Measurements from ENCODE around the gene DAB2.

DAB2 gene

DNA sequence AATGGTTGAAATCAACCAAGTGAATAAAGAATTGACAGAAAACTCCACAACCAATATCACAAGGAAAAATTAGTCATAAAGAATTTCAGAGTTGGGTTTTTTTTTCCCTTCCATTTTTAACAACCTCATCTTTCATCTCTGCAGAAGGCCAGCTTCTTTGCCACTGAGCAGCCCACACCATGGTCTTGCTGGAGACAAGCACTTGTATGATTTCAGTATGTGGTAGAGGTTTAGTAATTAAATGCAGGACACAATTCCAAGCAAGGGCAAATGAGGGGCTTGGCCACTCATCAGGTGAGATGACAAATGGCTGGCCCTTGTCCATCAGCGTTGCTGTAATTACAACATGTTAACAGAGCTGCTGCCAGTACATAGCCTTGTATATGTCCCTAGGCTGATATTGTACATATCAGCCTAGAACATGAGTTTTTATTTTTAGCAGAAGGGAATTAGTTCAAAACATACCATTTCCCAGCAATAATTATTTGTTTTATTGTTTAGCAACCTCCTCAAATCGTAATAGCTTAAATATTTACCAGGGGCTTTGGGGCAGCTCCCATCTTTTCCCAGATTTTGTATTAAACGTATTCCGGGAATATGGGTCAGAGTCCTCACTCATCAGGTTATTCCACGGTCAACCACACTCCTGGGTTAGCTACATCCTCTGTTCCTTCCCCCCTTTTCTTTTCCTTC, 55.5 kb downstream of the DAB2 start:
- H3K4me1 ChIP-seq (ENCODE audit: control insufficient read depth, insufficient read depth, low read length) = no peaks in the 10 kb centered on the region
- WGBS, 2 experiments = 95 to 97% methylated on average over 5 of the region's 5 CpGs
- H3K36me3 ChIP-seq (ENCODE audit: control insufficient read depth, insufficient read depth, low read length) = no peaks in the 10 kb centered on the region
- H3K27me3 ChIP-seq (ENCODE audit: control insufficient read depth, insufficient read depth, low read length, poor library complexity, severe bottlenecking) = no peaks in the 10 kb centered on the region
- no peak overlapping the region for H3K4me3 ChIP-seq (ENCODE audit: insufficient read depth, low read depth, low read length)
- H3K27ac ChIP-seq (ENCODE audit: insufficient read depth, low read depth, low read length, poor library complexity, severe bottlenecking) = no peak overlapping the region
- no peaks in the 10 kb centered on the region for H3K9me3 ChIP-seq (ENCODE audit: control insufficient read depth, low read length)

- Histone ChIP-seq H3K9me3 (ENCODE audit: control insufficient read depth, low read length) (no peaks in the 10 kb centered on the region), H3K27ac (ENCODE audit: insufficient read depth, low read depth, low read length, poor library complexity, severe bottlenecking) (no peak overlapping the region), H3K27me3 (ENCODE audit: control insufficient read depth, insufficient read depth, low read length, poor library complexity, severe bottlenecking) (no peaks in the 10 kb centered on the region), H3K4me1 (ENCODE audit: control insufficient read depth, insufficient read depth, low read length) (no peaks in the 10 kb centered on the region), H3K4me3 (ENCODE audit: insufficient read depth, low read depth, low read length) (no peak overlapping the region), H3K36me3 (ENCODE audit: control insufficient read depth, insufficient read depth, low read length) (no peaks in the 10 kb centered on the region)
- WGBS, 2 experiments = 90 to 92% methylated on average over 3 to 4 of the region's 4 CpGs
Measured at GRCh38 chr5:39368116-39368515, 56.7 kb downstream of the DAB2 start.

GRCh38 chr5:39367711-39368110, 57.1 kb downstream of the DAB2 start:
- H3K4me3 ChIP-seq (ENCODE audit: insufficient read depth, low read depth, low read length) = no peak overlapping the region
- no peaks in the 10 kb centered on the region for H3K27me3 ChIP-seq (ENCODE audit: control insufficient read depth, insufficient read depth, low read length, poor library complexity, severe bottlenecking)
- 88 to 100% methylated on average over 1 to 2 of the region's 3 CpGs for WGBS, 2 experiments
- no peaks in the 10 kb centered on the region for H3K36me3 ChIP-seq (ENCODE audit: control insufficient read depth, insufficient read depth, low read length)
- H3K27ac ChIP-seq (ENCODE audit: insufficient read depth, low read depth, low read length, poor library complexity, severe bottlenecking) = no peak overlapping the region
- no peaks in the 10 kb centered on the region for H3K4me1 ChIP-seq (ENCODE audit: control insufficient read depth, insufficient read depth, low read length)
- H3K9me3 ChIP-seq (ENCODE audit: control insufficient read depth, low read length) = no peaks in the 10 kb centered on the region

- 76 to 77% methylated on average over 6 of the region's 6 CpGs for whole genome bisulfite sequencing, 2 experiments
- no peaks in the 10 kb centered on the region for H3K36me3 ChIP-seq (ENCODE audit: control insufficient read depth, insufficient read depth, low read length)
- no peaks in the 10 kb centered on the region for H3K4me1 ChIP-seq (ENCODE audit: control insufficient read depth, insufficient read depth, low read length)
Measured at GRCh38 chr5:39364367-39364766, 60.4 kb downstream of the DAB2 start, which contains the start of gene C9. C9 (minus strand) TSS chr5:39364495; CDS start chr5:39364464, 31 bp downstream.

GRCh38 chr5:39363217-39363616, 61.6 kb downstream of the DAB2 start:
- Histone ChIP-seq H3K27me3 (ENCODE audit: control insufficient read depth, insufficient read depth, low read length, poor library complexity, severe bottlenecking) (no peaks in the 10 kb centered on the region), H3K4me1 (ENCODE audit: control insufficient read depth, insufficient read depth, low read length) (no peaks in the 10 kb centered on the region), H3K9me3 (ENCODE audit: control insufficient read depth, low read length) (no peaks in the 10 kb centered on the region), H3K27ac (ENCODE audit: insufficient read depth, low read depth, low read length, poor library complexity, severe bottlenecking) (no peak overlapping the region), H3K4me3 (ENCODE audit: insufficient read depth, low read depth, low read length) (no peak overlapping the region), H3K36me3 (ENCODE audit: control insufficient read depth, insufficient read depth, low read length) (no peaks in the 10 kb centered on the region)
- WGBS, 2 experiments = 93 to 95% methylated on average over 4 of the region's 4 CpGs

More at GRCh38 chr5:39364367-39364766, 60.4 kb downstream of the DAB2 start, which contains the start of gene C9:
- no peak within 1 kb of the TSS for H3K4me3 ChIP-seq (ENCODE audit: insufficient read depth, low read depth, low read length)
- no peaks in the 10 kb centered on the region for H3K27me3 ChIP-seq (ENCODE audit: control insufficient read depth, insufficient read depth, low read length, poor library complexity, severe bottlenecking)
- H3K9me3 ChIP-seq (ENCODE audit: control insufficient read depth, low read length) = no peaks in the 10 kb centered on the region
- H3K27ac ChIP-seq (ENCODE audit: insufficient read depth, low read depth, low read length, poor library complexity, severe bottlenecking) = no peak within 1 kb of the TSS

DNA sequence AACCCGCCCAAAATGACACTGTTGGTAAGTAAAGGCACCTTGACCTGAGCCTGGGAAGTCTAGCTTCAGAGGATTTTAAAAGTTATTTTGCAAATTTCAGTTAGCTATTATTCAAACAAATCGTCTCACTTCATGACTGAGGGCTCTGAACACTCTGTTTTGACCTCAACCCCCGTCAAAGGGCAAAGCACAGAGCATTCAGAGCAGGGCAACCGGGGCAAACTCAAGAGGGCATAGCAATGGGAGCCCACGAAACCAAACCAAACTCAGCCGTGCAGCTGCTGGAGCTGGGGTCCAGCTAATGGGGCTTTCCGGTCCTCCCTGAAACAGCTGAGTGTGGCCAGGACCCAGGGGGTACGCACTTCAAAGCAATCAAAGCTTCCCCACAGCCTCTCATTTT, 62.1 kb downstream of the DAB2 start:
- WGBS, 2 experiments = 92% methylated on average over 7 to 8 of the region's 8 CpGs
- H3K9me3 ChIP-seq (ENCODE audit: control insufficient read depth, low read length) = no peaks in the 10 kb centered on the region
- no peaks in the 10 kb centered on the region for H3K4me1 ChIP-seq (ENCODE audit: control insufficient read depth, insufficient read depth, low read length)
- no peaks in the 10 kb centered on the region for H3K36me3 ChIP-seq (ENCODE audit: control insufficient read depth, insufficient read depth, low read length)
- H3K27ac ChIP-seq (ENCODE audit: insufficient read depth, low read depth, low read length, poor library complexity, severe bottlenecking) = no peak overlapping the region
- H3K4me3 ChIP-seq (ENCODE audit: insufficient read depth, low read depth, low read length) = no peak overlapping the region
- no peaks in the 10 kb centered on the region for H3K27me3 ChIP-seq (ENCODE audit: control insufficient read depth, insufficient read depth, low read length, poor library complexity, severe bottlenecking)

GRCh38 chr5:39361306-39361705, 63.5 kb downstream of the DAB2 start:
- 94 to 97% methylated on average over 3 of the region's 4 CpGs for WGBS, 2 experiments
- Histone ChIP-seq H3K4me3 (ENCODE audit: insufficient read depth, low read depth, low read length) (no peak overlapping the region), H3K36me3 (ENCODE audit: control insufficient read depth, insufficient read depth, low read length) (no peaks in the 10 kb centered on the region), H3K27ac (ENCODE audit: insufficient read depth, low read depth, low read length, poor library complexity, severe bottlenecking) (no peak overlapping the region), H3K4me1 (ENCODE audit: control insufficient read depth, insufficient read depth, low read length) (no peaks in the 10 kb centered on the region), H3K27me3 (ENCODE audit: control insufficient read depth, insufficient read depth, low read length, poor library complexity, severe bottlenecking) (no peaks in the 10 kb centered on the region), H3K9me3 (ENCODE audit: control insufficient read depth, low read length) (no peaks in the 10 kb centered on the region)

DNA sequence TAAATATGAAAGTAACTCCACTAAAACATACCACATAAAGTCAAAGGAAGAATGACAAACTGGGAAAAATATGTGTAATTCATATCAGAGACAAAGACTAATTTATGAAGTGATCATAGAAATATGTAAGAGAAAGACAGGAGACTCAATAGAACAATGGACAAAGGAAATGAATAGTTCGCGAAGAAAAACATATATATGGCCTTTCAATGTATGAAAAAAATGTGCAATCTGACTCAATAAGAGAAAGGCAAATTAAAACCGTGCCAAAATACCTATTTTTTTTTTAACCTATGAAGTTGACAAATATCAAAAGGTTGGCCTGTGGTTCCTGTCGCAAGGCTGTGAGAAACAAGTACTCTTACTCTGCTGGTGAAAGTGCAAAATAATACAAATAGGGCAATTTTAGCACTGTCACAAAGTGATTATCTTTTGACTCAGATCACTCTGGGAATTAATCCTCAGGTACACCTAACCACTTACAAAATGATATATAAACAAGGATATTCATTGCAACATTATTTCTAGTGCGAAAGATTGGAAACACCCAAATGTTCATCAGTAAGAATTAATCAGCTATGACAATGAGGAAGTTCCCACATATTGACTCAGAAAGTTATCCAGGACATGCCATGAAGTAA, 64.2 kb downstream of the DAB2 start:
- 92 to 94% methylated on average over 5 of the region's 5 CpGs for WGBS, 2 experiments
- Histone ChIP-seq H3K36me3 (ENCODE audit: control insufficient read depth, insufficient read depth, low read length) (no peaks in the 10 kb centered on the region), H3K27me3 (ENCODE audit: control insufficient read depth, insufficient read depth, low read length, poor library complexity, severe bottlenecking) (no peaks in the 10 kb centered on the region), H3K4me3 (ENCODE audit: insufficient read depth, low read depth, low read length) (no peak overlapping the region), H3K9me3 (ENCODE audit: control insufficient read depth, low read length) (no peaks in the 10 kb centered on the region), H3K4me1 (ENCODE audit: control insufficient read depth, insufficient read depth, low read length) (no peaks in the 10 kb centered on the region), H3K27ac (ENCODE audit: insufficient read depth, low read depth, low read length, poor library complexity, severe bottlenecking) (no peak overlapping the region)

GRCh38 chr5:39356263-39356662, 68.5 kb downstream of the DAB2 start:
- 92 to 100% methylated on average over 3 of the region's 3 CpGs for WGBS, 2 experiments

DNA sequence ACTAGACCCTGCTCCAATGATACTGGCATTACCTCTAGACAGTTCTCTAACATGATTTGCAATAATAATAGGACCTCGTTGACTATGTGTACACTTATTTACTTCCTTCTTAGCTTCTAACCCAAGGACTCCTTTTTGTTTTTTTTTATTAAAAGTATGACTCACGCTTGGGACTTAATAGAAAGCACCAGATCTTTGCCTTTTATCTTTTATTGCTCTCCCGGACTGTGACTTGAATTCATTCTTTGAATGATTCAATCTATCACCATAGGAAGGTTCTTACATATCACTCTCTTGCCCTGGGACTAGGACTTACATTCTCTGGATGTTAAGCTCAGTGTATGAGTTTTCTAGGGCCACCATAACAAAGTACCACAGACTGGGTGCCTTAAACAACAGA, 69.5 kb downstream of the DAB2 start:
- 60 to 63% methylated on average over 3 of the region's 3 CpGs for WGBS, 2 experiments
- no peak overlapping the region for H3K27ac ChIP-seq (ENCODE audit: insufficient read depth, low read depth, low read length, poor library complexity, severe bottlenecking)
- no peaks in the 10 kb centered on the region for H3K9me3 ChIP-seq (ENCODE audit: control insufficient read depth, low read length)
- H3K36me3 ChIP-seq (ENCODE audit: control insufficient read depth, insufficient read depth, low read length) = no peaks in the 10 kb centered on the region
- no peak overlapping the region for H3K4me3 ChIP-seq (ENCODE audit: insufficient read depth, low read depth, low read length)
- no peaks in the 10 kb centered on the region for H3K4me1 ChIP-seq (ENCODE audit: control insufficient read depth, insufficient read depth, low read length)
- H3K27me3 ChIP-seq (ENCODE audit: control insufficient read depth, insufficient read depth, low read length, poor library complexity, severe bottlenecking) = no peaks in the 10 kb centered on the region

More at GRCh38 chr5:39356263-39356662, 68.5 kb downstream of the DAB2 start:
- no peak overlapping the region for H3K27ac ChIP-seq (ENCODE audit: insufficient read depth, low read depth, low read length, poor library complexity, severe bottlenecking)
- H3K4me1 ChIP-seq (ENCODE audit: control insufficient read depth, insufficient read depth, low read length) = no peaks in the 10 kb centered on the region
- no peaks in the 10 kb centered on the region for H3K9me3 ChIP-seq (ENCODE audit: control insufficient read depth, low read length)
- no peaks in the 10 kb centered on the region for H3K27me3 ChIP-seq (ENCODE audit: control insufficient read depth, insufficient read depth, low read length, poor library complexity, severe bottlenecking)
- H3K4me3 ChIP-seq (ENCODE audit: insufficient read depth, low read depth, low read length) = no peak overlapping the region
- no peaks in the 10 kb centered on the region for H3K36me3 ChIP-seq (ENCODE audit: control insufficient read depth, insufficient read depth, low read length)

Data from ectodermal cell (in vitro differentiated cells).